Measurements from ENCODE around the gene UTP18.

The UTP18 gene

GRCh38 chr17:51335883-51336822, 75.8 kb downstream of the UTP18 start:
- no peak overlapping the region for H3K27ac ChIP-seq
- no peak for TF ChIP-seq CTCF (conservative IDR thresholded peaks at IDR 0.05)
- no peak for TF ChIP-seq ZFX (IDR thresholded peaks at IDR 0.05)

- TF ChIP-seq CTCF (conservative IDR thresholded peaks at IDR 0.05): no peak
- TF ChIP-seq ZFX (IDR thresholded peaks at IDR 0.05): no peak
- no peak overlapping the region for H3K27ac ChIP-seq
Measured at GRCh38 chr17:51341457-51341856, 81.1 kb downstream of the UTP18 start.

GRCh38 chr17:51342257-51342656, 81.9 kb downstream of the UTP18 start:
- no peak overlapping the region for H3K27ac ChIP-seq
- TF ChIP-seq CTCF (conservative IDR thresholded peaks at IDR 0.05): no peak
- no peak for TF ChIP-seq ZFX (IDR thresholded peaks at IDR 0.05)

GRCh38 chr17:51344532-51344931, 84.2 kb downstream of the UTP18 start:
- no peak overlapping the region for H3K27ac ChIP-seq
- TF ChIP-seq ZFX (IDR thresholded peaks at IDR 0.05): no peak
- TF ChIP-seq CTCF (conservative IDR thresholded peaks at IDR 0.05): no peak

- no peak overlapping the region for H3K27ac ChIP-seq
- TF ChIP-seq ZFX (IDR thresholded peaks at IDR 0.05) (no peak), CTCF (conservative IDR thresholded peaks at IDR 0.05) (no peak)
Measured at GRCh38 chr17:51346218-51346982, 86.1 kb downstream of the UTP18 start.

All from C4-2B (cell line).